ACHN (cell line): Measurements from ENCODE around the gene CEACAM7.
A peak's percentile ranks its signal among the peaks of the same experiment; 100 is the strongest.
"Not testable (repeated sequence)": the region's sequence is repeated elsewhere in the genome, so short reads cannot be mapped to it uniquely, and the experiment has no call there.

Experiments used
- DNase-seq: peaks from one replicate; pipeline ENCODE4 v3.0.0-alpha.2; 2015
- in situ Hi-C: cut with HindIII; loops from 2 replicates; pipeline ENCODE4 v1.10.0; 2017; ENCODE audit warnings: low sequenced_read_pairs, low pct_ligation_motif_present, low pct_unique_long_range_greater_than_20kb

The CEACAM7 gene

DNA sequence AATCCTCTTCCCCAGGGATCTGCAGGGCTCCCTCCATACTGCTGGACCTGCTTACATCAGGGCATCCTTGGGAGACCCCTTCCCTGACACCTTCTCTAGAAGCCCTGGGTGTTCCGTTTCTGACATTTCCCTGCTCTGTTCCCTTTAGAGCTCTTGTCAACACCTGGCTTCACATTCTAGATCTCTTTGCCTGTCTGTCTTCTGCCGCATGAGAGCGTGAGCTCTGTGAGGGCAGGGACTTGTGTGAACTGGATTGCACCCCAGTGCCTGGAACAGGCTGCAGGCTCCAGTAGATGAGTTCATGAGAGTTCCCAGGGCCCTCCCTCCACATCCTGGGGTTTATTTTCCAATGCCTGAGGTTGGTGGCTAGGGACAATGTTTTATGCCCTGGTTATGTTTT is 651 bp downstream of the CEACAM7 start:
- no peak for DNase-seq
- in situ Hi-C loops: no loop called here

DNA sequence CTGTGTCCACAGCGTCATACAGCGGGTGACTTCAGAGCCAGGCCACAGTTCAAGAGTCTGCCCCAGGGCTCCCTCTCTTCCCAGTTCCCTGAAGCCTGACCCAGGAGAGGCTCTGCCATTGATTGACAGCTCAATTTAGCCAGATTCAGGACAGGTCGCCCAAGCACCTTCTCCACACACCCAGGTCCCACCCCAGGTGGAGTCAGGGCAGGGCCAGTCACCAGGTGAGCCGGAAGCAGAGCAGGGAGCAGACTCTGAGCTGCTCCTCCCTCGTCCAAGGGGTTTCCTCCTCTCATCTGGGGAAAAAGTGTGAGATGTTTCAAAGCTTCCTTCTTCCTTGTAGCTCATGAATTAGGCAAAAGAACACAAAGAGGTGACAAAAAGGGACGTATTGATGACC is 5.6 kb downstream of the CEACAM7 start:
- in situ Hi-C loops: no loop called here

DNA sequence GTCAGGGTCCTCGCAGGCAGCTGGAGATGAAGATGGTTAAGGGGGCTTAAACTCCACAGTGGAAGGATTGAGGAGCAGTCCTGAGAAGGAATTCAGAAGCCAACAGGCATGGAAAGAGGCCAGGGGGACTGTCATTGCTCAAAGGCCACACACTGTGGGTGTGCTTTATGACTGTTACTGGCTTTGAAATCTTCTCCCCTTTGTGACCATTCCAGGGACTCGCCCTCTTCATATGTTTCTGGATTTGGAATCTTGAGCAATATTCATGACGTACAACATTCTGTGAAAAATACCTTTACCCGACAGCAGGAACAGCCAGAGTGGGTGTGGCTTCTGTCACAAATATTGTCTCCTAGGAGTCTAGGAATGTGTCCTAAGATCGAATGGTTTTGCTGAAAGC is 16.6 kb downstream of the CEACAM7 start:
- in situ Hi-C loops: no loop called here
- no peak for DNase-seq

More for the DNA sequence above, 5.6 kb downstream of the CEACAM7 start:
- DNase-seq: no peak

DNA sequence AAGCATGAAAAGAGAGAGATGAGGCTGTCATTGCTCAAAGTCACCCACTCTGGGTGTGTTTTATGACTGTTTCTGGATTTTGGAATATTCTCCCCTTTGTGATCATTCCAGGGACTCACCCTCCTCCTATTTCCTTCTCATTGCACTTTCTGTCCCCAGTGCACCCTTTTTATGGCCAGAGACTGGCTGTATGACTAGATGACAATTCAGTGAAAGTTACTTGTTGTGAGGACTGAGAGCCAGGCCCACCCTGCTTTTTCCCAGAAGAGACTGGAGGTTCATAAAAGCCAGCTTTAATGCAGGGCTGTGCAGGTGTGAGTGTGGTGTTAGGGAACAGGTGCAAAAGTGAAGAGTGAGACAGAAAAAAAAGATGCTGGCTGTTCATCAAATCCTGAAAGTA is 17.3 kb downstream of the CEACAM7 start:
- in situ Hi-C loops: no loop called here
- DNase-seq: no peak

DNA sequence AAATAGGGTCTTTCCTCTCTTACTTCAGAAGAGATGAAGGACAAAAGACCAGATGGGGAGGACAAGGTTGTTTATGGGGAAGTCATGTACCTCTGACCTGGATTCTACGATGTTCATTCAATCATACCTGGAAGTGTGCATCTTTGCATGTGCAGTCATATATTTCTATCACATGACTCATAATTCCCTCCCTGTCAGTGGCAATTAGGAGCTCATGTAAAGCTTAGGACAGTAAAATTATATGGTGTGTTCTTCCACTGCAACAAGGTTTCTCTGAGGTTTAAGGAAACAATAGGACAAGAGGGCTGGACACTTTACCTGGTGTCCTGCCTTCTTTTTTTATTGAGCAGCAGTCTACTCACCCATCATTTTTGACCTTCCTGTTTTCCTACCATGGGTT is 19.8 kb downstream of the CEACAM7 start:
- no peak for DNase-seq
- in situ Hi-C loops: no loop called here

DNA sequence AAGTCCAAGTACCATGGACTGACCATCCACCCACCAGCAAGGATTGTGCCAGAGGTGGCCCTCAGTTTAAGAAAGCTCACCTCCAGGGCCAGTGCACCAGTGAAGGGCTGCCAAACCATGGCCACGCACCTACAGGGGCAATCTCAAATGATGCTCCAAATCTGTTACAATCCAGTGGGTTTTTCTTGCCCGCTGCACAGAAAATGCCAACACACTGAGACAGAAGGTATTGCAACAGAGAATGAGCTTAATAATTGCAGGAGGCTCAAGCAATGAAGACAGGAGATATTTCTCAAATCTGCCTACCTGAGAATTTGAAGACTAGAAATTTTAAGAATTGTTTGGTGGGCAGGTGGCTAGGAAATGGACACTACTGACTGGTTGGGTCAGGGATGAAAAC is 22.0 kb downstream of the CEACAM7 start:
- no peak for DNase-seq
- in situ Hi-C loops: no loop called here

DNA sequence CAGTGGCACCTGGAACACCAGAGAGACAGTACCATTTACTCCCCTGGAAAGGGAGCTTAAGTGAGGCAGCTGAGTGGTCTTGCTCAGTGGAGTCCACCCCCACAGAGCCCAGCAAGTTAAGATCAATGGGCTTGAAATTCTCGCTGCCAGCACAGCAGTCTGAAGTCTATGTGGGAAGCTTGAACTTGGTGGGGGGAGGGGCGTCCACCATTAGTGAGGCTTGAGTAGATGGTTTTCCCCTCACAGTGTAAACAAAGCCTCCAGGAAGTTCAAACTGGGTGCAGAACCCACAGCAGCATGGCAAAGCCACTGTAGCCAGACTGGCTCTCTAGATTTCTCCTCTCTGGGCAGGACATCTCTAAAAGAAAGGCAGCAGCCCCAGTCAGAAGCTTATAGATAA is 30.9 kb downstream of the CEACAM7 start:
- DNase-seq: no peak
- in situ Hi-C loops: no loop called here

DNA sequence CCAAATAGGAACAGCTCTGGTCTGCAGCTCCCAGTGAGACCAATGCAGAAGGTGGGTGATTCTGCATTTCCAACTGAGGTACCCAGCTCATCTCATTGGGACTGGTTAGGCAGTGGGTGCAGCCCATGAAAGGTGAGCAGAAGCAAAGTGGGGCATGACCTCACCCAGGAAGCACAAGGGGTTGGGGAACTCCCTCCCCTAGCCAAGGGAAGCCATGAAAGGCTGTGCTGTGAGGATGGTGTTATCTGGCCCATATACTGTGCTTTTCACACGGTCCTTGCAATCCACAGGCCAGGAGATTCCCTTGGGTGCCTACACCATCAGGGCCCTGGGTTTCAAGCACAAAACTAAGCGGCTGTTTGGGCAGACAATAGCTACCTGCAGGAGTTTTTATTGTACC is 31.3 kb downstream of the CEACAM7 start:
- in situ Hi-C loops: not testable (repeated sequence)

DNA sequence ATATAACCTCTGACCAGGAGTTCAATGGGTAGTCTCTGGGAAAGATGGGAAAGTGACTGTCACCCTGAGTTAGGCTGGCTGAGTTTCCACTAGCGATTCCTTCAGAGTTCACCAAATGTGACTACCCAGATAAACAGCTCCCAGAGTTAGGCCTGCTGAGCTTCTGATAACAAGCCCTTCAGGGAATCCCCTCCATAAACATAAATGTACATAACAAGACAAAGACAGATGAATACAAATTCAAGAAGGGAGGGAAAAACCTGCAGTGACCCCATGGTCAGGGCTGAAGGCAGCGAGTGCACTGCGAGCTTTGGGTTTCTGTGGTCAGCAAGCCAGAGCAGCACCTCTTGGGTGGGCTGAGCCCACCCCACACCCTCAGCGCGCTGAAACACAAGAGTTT is 35.8 kb downstream of the CEACAM7 start:
- in situ Hi-C loops: no loop called here
- no peak for DNase-seq

More for the DNA sequence above, 31.3 kb downstream of the CEACAM7 start:
- DNase-seq: not testable (repeated sequence)

DNA sequence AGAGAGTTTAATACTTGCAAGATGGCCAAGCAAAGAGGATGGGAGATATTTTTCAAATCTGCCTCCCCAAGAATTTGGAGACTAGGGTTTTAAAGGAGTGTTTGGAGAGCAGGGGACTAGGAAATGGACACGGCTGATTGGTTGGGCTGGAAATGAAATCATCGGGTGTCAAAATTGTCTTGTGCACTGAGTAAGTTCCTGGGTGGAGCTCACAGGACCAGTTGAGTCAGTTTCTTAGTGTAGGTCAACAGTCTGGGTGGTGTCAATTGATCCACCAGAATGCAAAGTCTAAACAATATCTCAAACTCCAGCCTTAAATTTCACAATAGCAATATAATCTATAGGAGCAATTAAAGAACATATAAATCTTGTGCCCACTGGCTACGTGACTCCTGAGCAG is 38.2 kb downstream of the CEACAM7 start:
- in situ Hi-C loops: loop anchor here (10.0 kb wide), 1 partner anchor 45 kb away; no protein-coding TSS in a partner anchor

DNA sequence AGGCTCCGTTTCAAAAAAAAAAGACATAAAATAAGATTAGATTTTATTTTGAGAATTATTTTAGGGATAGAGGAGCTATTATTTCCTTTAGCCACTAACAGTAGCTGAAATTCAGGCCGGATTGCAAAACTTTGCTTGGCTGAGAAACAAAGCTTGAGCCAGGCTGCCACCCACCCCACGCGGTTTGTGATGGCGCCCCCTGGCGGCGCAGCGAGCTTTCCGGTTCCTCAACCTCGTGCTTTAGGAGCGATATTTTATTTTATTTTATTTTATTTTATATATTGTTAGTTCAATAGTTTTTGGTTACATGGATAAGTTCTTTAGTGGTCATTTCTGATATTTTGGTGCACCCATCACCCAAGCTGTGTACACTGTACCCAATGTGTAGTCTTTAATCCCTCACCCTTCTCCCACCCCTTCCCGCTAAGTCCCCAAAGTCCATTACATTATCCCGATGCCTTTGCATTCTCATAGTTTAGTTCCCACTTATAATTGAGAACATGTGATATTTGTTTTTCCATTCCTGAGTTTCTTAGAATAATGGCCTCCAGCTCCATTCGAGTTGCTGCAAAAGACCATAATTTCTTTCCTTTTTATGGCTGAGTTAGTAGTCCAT is 41.4 kb downstream of the CEACAM7 start:
- DNase-seq: peak; percentile 16
- in situ Hi-C loops: loop anchor here (10.0 kb wide), 1 partner anchor 48 kb away; no protein-coding TSS in a partner anchor

More for the DNA sequence above, 38.2 kb downstream of the CEACAM7 start:
- DNase-seq: no peak

DNA sequence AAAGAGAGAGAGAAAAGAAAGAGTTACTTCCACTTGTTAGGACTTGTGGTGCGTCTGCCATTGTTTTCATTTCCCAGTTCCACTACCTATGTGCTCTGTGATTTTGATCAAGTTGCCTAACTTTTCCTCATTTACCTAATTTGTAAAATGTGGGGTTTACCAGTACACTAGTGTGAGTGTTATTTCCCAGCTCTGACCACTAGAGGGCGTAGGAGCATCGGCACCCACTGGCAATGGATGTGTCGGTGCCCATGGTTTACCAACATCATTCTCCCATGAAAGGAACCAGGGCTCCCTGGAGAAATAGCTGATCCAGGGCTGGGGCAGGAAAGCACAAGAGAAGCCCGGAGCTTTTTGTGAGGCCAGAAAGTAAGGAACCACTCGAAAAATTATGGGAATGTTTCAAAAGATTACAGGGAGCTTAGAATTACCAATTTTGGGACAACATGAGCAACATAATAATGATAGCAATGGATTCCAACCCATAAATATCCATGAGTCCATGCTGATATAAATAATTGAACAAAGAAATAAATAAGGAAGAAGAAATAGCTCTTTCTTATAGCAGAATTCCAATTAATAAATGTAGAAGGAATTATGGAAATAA is 46.1 kb downstream of the CEACAM7 start:
- peak; percentile 50 for DNase-seq
- in situ Hi-C loops: loop anchor here (10.0 kb wide), 1 partner anchor 53 kb away; no protein-coding TSS in a partner anchor

DNA sequence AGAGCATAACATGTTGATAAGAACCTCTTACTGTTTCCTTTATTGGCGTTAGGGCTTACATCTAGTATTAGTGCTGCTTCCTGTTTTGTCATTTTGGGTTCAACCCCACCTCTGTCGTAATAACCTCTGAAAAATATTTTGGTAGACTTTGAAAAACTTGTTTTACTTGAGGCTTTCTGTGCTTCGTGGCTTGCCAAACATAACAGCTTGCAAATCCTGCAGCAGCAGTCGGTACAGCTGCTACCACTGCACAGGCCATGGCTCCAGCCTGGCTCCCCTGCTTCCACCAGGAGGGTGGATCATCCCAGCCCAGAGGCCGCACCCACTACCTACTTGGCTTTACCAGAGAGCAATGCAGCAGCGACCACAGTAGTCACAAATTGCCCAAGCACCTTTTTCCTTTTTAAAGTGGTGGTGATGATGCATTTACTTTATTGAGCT is 49.4 kb downstream of the CEACAM7 start:
- in situ Hi-C loops: no loop called here
- no peak for DNase-seq

DNA sequence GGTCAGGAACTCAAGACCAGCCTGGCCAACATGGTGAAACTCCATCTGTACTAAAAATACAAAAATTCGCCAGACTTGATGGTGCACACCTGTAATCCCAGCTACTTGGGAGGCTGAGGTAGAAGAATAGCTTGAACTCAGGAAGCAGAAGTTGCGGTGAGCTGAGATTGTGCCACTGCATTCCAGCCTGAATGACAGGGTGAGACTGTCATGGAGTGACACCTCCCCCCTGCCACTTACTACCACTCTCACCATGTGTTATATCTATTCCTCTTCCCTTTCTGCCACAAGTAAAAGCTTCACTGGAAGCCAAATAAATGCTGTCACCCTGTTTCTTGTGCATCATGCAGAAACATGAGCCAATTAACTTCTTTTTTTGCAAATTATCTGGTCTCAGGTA is 50.6 kb downstream of the CEACAM7 start:
- no peak for DNase-seq
- in situ Hi-C loops: no loop called here

DNA sequence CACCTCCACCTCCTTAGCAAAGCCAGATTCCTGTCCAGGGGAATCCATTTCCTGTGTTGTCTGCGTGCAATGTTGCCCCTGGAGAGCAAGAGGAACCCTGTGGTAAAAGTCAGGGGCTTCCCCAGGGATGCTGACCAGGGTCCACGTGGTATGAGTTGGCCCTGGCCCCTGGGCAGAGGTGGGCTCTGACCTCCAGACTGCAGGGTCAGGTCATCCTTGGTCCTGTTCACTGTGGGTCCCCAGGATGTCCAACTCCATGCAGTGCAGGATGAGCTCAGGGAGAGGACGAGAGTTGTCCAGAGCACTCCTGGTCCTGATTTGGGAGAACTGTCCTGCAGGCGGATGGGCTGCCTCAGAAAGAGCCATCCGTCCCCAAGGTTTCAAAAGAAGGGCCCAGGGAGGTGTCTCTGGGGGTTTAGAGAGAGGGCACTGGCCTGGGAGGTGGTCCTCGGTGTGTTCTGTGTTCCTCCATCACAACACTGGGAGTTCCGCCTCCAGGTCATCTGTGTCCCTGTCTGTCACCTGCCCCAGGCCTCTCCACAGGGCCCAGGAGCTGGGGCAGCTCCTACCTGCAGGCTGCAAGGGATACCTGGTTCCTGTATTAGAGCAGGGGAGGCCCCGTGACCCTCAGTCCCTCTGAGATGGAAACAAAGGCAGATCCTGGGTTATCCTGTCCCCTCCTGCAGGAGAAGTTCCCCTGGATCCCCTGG is 59.9 kb downstream of the CEACAM7 start:
- no peak for DNase-seq
- in situ Hi-C loops: no loop called here

DNA sequence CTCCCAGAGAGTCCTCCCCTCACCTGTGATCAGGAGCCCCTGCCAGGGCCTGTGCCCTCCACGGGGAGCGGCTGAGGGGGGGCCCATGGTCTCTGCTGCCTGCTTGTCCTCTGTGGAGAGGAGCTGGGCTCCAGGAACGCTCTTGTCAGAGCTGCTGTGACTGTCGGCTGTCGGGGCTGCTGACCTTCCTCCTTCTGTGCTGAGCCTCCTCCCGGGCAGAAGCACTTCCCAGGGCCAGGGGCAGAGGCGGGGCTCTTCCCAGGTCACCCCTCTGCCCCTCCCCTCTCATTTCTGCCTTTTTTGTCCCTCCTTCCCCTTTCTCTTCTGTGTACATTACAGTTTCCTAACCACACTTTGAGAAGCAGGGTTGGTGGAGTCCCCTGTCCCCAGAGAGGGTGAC is 61.2 kb downstream of the CEACAM7 start, which contains the start of gene CEACAM4:
CEACAM4 (minus strand) TSS at position 198 of the 400 bp plus-strand sequence; CDS start at position 87, 111 bp downstream.
- in situ Hi-C loops: no loop called here
- DNase-seq: no peak

DNA sequence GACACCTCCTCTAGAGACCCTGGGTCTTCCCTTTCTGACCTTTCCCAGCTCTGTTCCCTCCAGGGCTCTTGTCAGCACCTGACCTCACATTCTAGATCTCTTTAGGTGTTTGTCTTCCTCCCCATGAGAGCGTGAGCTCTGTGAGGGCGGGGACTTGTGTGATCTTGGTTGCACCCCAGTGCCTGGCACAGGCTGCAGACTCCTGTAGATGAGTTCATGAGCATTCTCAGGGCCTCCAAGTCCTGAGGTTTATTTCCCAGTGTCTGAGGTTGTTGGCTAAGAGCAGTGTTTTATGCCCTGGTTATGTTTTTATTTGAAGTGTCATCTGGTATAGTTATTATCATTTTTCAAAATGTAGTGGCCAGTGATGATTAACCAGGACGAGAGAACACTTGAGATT is 61.8 kb downstream of the CEACAM7 start:
- in situ Hi-C loops: no loop called here
- DNase-seq: no peak

DNA sequence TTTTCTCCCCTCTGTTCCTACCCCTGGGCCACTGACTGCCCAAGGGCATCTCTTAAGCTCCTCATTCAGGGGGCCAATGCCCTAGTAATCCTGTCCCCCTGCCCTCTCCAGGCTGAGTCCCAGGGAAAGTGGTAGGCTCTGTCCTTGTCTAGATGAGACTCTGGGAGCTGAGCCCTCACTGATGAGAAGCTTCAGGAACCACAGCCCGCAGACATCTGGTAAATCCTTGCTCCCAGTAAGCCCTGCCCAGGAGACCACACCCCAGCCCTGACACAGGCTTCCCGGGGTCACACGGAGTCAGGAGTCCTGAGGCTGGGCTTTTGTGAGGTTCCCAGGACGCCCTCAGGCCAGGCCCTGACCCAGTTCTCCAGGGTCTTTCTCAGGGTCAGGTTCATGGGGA is 63.1 kb downstream of the CEACAM7 start:
- in situ Hi-C loops: no loop called here
- DNase-seq: no peak

DNA sequence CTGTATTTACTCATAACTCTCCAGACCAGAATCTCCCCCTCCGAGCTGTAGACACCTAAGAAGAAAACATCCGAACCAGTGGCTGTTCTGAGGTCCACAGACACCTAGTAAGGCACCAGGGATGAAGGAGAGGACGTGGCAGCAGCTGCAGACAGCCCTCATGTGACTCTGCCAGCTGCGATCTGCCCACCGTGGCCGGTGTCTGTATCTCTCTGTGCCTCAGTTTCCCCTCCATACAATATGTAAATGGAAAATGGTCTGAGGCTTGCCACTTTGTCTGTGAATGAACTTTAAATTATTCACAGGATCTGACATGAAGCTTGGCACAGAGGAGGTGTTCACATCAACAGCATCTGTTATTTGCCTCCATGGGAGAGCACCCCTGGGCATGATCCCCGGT is 63.6 kb downstream of the CEACAM7 start:
- in situ Hi-C loops: no loop called here
- DNase-seq: no peak

DNA sequence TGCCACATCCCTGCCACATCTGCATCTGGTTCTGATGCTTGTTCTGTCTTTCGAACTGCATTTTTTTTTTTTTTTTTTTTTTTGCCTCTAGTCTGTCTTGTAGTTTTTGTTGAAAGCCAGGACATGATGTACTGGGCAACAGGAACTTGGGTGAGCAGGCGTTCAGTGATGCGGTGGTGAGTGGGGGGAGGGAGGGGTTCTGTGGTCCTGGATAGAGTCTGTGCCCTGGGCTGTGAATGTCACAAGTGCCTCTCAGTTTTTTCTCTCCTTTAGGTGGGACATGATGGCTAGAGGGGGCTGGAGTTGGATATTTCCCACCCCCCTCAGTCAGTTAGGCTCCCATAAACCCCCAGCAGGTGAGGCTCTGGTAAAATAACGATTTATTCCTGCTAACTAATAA is 64.7 kb downstream of the CEACAM7 start:
- no peak for DNase-seq
- in situ Hi-C loops: no loop called here
